Measurements from ENCODE around the gene FOXO3.
A peak's percentile ranks its signal among the peaks of the same experiment; 100 is the strongest.
"Not testable (repeated sequence)": the region's sequence is repeated elsewhere in the genome, so short reads cannot be mapped to it uniquely, and the experiment has no call there.

The FOXO3 gene

GRCh38 chr6:108560463-108561308, at the start of gene FOXO3:
Gene FOXO3, plus strand, starts transcription at chr6:108560917. Its CDS starts 292 bp downstream, at chr6:108561209.
- peak; percentile 88 for DNase-seq

- DNase-seq = no peak
These were observed 41.8 kb upstream of the FOXO3 start for GRCh38 chr6:108518714-108519576.

GRCh38 chr6:108521616-108522107, 39.1 kb upstream of the FOXO3 start:
- no peak for DNase-seq

GRCh38 chr6:108523697-108524096, 37.0 kb upstream of the FOXO3 start:
- no peak for DNase-seq

- DNase-seq = no peak
These were observed 36.0 kb upstream of the FOXO3 start for GRCh38 chr6:108524528-108525248.

- no peak for DNase-seq
These were observed 34.0 kb upstream of the FOXO3 start for GRCh38 chr6:108526739-108527174.

- no peak for DNase-seq
These were observed 31.8 kb upstream of the FOXO3 start for GRCh38 chr6:108528878-108529277.

- no peak for DNase-seq
These were observed 29.4 kb upstream of the FOXO3 start for GRCh38 chr6:108531332-108531731.

GRCh38 chr6:108535114-108535742, 25.5 kb upstream of the FOXO3 start:
- no peak for DNase-seq

- not testable (repeated sequence) for DNase-seq
These were observed 24.7 kb upstream of the FOXO3 start for GRCh38 chr6:108535920-108536535.

GRCh38 chr6:108541843-108542759, 18.6 kb upstream of the FOXO3 start:
- DNase-seq = peak; percentile 71

GRCh38 chr6:108543175-108543940, 17.4 kb upstream of the FOXO3 start:
- DNase-seq = no peak

GRCh38 chr6:108544606-108545005, 16.1 kb upstream of the FOXO3 start:
- DNase-seq = no peak

GRCh38 chr6:108546079-108547049, 14.4 kb upstream of the FOXO3 start:
- no peak for DNase-seq

- DNase-seq = no peak
These were observed 11.5 kb upstream of the FOXO3 start for GRCh38 chr6:108549241-108549640.

GRCh38 chr6:108549741-108550140, 11.0 kb upstream of the FOXO3 start:
- no peak for DNase-seq

- DNase-seq = no peak
These were observed 10.5 kb upstream of the FOXO3 start for GRCh38 chr6:108550256-108550655.

- no peak for DNase-seq
These were observed 5.2 kb upstream of the FOXO3 start for GRCh38 chr6:108555399-108556052.

All from DMS153 (cell line).